Fibroblast of gingiva (primary cell): ENCODE measurements around the gene FOXK1.

Experiments
- DNase-seq: peaks from one replicate; pipeline ENCODE4 v3.0.0-alpha.2; 2011; ENCODE audit warnings: low read depth

FOXK1 gene

GRCh38 chr7:4699841-4700240, 17.7 kb downstream of the FOXK1 start:
- no peak for DNase-seq

- DNase-seq, result peak; percentile 50
Measured at GRCh38 chr7:4700577-4701235, 18.6 kb downstream of the FOXK1 start.

- no peak for DNase-seq
Measured at GRCh38 chr7:4702961-4703512, 20.9 kb downstream of the FOXK1 start.

- DNase-seq, result no peak
Measured at GRCh38 chr7:4703532-4703931, 21.4 kb downstream of the FOXK1 start.

- no peak for DNase-seq
Measured at GRCh38 chr7:4706384-4707216, 24.5 kb downstream of the FOXK1 start.

- no peak for DNase-seq
Measured at GRCh38 chr7:4707217-4707741, 25.2 kb downstream of the FOXK1 start.

GRCh38 chr7:4707980-4708411, 25.9 kb downstream of the FOXK1 start:
- DNase-seq, result no peak

GRCh38 chr7:4709187-4709586, 27.1 kb downstream of the FOXK1 start:
- DNase-seq, result no peak

- no peak for DNase-seq
Measured at GRCh38 chr7:4711093-4711492, 29.0 kb downstream of the FOXK1 start.

- no peak for DNase-seq
Measured at GRCh38 chr7:4711634-4712033, 29.5 kb downstream of the FOXK1 start.

- peak; percentile 83 for DNase-seq
Measured at GRCh38 chr7:4712281-4713182, 30.4 kb downstream of the FOXK1 start.

GRCh38 chr7:4713183-4713784, 31.2 kb downstream of the FOXK1 start:
- DNase-seq, result peak; percentile 90

GRCh38 chr7:4714161-4714700, 32.1 kb downstream of the FOXK1 start:
- no peak for DNase-seq

GRCh38 chr7:4714767-4715409, 32.8 kb downstream of the FOXK1 start:
- no peak for DNase-seq

- peak; percentile 84 for DNase-seq
Measured at GRCh38 chr7:4715410-4715776, 33.3 kb downstream of the FOXK1 start.

GRCh38 chr7:4716946-4717795, 35.1 kb downstream of the FOXK1 start:
- no peak for DNase-seq

GRCh38 chr7:4718075-4718474, 36.0 kb downstream of the FOXK1 start:
- DNase-seq, result no peak

- no peak for DNase-seq
Measured at GRCh38 chr7:4720225-4720624, 38.1 kb downstream of the FOXK1 start.

- DNase-seq, result no peak
Measured at GRCh38 chr7:4722308-4722707, 40.2 kb downstream of the FOXK1 start.
